GM21737 (cell line): ENCODE data around the gene PHF12.
A peak's percentile ranks its signal among the peaks of the same experiment; 100 is the strongest.

Source experiments
- ATAC-seq: cut with Tn5 transposase; IDR thresholded peaks from one replicate; pipeline ENCODE4 v1.9.1; 2021; ENCODE audit warnings: mild to moderate bottlenecking, moderate library complexity; ENCODE audit not compliant: unreplicated experiment

The PHF12 gene

GRCh38 chr17:28951428-28951990 lies at the start of gene PHF12:
TSS of gene PHF12 (minus strand) at chr17:28951518. CDS start at chr17:28950960, 558 bp downstream.
- ATAC-seq, result peak; percentile 55

- no peak for ATAC-seq
Measured at GRCh38 chr17:29000973-29001372, 49.7 kb upstream of the PHF12 start.

DNA sequence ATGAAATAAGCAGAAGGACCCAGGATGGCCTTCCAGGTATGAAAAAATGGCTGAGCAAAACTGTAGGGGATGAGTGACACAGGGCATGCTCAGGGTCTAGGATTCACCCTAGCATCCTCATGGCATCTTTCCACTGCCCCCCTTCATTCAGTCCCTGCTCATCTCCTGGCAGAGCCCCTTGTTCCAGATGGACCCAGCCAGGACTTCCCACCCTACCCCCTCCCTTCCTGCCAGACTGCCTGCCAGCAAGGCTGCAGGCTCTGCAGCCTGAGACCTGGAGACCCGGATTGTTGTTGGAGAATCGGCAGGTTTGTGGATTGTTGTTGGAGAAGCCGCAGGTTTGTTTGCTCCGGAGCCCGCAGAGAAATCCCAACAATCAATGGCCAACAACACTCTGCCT lies 47.9 kb upstream of the PHF12 start:
- ATAC-seq, result no peak

DNA sequence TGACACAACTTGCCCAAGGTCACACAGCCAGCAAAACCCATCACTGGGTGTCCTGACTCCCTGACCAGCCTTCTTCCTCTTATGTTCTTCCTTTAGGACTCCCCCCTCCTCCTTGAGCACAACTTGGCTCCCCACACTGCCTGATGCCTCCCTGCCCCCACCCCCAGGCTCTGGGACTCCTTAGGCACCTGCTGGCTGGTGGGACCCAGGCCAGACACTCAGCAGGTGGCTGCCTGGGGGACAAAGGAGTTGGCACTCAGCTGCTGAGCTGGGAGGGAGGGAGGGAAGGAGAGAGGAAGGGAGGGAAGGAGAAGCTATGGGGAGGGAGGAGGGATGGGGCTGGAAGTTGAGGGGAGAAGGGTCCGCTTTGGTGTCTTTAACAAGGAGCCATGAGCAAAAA lies 46.5 kb upstream of the PHF12 start:
- no peak for ATAC-seq

- ATAC-seq, result no peak
Measured at GRCh38 chr17:28996554-28997096, 45.3 kb upstream of the PHF12 start.

DNA sequence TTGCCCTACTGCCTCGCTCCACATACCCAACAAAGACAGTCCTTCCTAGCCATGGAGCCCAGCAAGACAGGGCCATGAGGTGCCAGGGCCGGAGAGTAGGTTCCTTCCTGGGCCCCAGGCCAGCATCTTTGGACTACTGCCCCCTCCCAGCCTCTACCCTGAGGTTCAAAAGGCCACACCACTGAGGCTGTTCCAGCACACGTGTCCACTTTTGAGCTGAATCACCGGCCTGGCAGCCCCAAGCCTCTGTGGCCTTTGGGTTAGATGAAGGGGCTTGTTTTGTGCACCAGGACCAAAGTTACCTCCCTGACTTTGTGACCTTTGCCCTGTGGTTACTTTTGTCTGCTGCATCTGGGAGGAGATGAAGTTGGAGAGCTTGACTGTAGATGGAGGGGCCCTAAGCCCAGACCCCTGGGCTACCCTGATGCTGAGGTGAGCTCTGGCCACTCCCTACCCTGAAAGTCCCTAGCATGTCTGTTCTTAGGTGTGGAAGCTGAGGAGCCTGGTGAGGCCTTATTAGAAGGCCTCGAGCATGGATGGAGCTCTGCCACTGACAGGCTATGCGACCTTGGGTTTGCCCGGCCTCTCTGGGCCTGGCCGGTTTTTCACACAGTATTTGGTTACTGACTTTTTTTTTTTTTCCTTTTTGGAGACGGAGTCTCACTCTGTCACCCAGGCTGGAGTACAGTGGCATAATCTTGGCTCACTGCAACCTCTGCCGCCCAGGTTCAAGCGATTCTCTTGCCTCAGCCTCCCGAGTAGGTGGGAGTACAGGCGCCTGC lies 42.5 kb upstream of the PHF12 start:
- no peak for ATAC-seq

DNA sequence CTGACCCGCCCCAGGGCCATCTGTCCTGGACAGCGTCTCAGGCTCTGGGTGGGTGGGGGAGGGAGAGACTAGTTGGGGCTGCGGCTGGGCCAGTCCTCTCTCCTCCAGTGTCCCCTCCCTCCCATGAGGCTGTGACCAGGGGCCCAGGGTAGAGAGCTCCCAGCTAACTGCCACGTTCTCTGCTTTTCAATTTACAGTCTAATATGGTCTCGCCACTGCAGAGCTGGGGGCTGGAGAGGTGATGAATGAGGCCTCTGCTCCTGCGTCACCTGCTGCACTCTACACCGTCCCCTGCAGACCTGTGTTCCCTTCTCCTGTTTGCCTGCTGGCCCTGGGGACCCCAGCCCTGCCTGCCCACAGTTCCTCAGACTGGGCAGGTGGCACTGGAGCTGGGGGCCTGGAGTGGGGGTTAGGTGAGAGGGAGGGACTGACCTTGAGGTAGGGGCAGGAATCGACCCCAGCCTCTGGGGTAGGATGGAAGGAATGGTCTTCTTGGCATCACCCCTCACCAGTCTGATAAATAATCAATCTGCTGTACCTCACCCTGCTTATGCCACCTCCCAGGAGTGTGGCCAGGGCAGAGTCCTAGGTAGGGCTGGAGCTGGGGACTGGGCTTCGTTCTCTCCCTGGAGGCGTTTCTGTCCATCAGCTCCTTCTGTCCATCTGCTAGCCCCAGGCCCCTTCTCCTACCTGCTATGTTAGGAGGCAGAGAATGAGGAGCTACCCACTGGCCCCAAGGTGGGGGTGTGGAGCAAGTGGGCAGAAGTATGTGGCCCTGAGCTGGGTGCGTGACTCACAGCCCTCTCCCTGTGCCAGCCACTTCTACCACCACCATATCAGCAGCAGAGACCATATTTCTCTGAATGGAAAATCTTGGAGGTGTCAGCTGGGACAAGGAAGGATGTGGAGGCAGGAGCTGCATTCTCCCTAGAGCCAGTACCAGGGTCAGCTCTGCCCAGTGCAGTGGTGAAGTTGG lies 41.6 kb upstream of the PHF12 start:
- no peak for ATAC-seq

DNA sequence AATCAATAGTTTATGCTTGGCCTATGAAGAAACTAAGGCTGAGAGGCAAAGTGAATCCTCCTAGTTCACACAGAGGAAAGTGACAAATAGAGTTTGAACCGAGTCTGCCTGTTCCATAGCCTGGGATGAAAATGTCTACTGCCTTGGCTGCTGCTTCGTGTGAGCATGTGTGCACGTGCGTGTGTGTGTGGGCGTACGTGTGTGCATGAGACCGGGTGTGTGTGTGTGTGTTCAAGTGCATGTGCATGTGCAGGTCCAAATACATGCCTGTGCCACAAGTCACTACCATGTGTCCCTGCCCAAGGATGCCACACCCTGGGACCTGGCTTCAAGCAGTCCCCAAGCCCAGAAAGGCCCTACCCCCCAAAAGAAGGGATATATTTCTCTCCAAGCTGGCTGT lies 40.9 kb upstream of the PHF12 start:
- no peak for ATAC-seq

DNA sequence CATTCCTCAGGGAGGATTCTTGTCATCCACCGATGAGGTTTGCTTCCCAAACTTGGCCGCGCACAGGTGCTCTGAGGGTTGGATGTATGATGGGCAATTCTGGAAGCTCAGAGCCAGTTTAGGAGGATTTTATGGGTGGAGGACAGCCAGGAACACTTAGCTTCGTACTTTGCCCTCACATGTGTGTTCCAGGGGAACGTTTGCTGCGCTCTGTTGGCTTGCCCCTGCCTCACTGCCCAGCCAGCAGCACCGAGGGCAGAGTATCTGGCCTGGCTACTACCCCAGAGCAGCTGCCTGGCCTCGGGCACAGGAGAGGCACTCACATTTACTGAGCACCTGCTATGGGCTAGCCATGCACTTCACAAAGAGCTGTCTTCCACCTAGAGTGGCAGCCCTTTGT lies 40.5 kb upstream of the PHF12 start:
- no peak for ATAC-seq

DNA sequence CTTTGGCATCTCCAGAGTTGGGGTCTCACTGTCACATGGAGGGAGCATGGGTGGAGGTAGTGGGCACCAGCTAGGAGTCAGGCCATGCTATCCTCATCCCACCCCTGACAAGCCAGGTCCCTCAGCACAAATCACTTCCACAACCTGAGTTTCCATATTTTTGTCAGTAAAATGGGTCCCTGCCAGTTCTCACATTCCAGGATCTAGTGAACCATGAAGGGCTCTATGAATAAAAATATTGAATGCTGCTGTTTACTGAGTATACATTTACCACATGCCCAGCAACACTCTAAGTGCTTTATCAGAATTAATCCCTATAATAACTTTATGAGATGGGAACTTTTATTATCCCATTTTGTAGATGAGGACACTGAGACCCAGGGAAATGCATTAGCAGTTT lies 37.7 kb upstream of the PHF12 start:
- ATAC-seq, result no peak

GRCh38 chr17:28988475-28988874 lies 37.2 kb upstream of the PHF12 start:
- ATAC-seq, result no peak

DNA sequence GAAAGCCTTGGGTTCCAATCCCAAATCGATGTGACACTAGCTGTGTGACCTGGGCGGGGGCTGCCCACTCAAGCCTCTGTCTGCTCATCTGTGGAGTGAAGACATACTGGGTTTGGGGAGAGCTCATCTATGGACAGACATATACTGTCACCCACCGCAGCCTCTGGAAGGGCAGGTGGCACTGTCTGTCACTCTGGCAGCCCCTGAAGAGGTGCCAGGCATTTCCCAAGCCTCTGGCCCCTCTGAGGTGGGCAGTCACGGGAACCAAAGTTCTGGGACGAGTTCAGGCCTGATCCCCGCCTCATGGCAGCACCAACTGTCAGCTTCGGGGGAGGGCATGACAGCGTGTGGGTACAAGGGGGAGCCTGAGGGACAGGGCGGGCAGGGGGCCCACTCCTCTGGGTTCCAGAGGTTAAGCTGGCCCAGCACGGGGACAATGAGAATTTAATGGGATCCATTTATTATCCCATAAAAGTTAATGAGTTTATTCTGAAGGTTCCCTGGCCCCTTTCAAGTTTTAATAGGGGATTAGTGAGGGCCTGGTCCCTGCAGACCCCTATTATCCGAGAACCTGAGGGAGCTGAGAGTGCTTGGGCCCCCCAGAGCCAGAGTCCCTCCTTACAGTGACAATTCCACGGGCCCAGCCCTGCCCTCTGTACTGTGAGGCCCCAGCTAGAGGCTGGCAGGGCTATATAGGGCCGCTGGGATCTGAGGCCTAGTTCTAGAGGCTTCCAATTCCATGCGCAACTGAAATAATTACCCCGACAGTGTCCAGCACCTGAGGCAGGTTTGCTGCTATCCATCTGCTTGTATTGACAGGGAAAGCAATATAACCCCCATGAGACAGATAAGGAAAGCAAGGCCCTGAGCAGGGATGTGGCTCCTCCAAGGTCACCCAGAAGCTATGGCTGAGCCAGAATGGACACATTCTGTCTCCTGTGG lies 35.7 kb upstream of the PHF12 start:
- ATAC-seq, result no peak

DNA sequence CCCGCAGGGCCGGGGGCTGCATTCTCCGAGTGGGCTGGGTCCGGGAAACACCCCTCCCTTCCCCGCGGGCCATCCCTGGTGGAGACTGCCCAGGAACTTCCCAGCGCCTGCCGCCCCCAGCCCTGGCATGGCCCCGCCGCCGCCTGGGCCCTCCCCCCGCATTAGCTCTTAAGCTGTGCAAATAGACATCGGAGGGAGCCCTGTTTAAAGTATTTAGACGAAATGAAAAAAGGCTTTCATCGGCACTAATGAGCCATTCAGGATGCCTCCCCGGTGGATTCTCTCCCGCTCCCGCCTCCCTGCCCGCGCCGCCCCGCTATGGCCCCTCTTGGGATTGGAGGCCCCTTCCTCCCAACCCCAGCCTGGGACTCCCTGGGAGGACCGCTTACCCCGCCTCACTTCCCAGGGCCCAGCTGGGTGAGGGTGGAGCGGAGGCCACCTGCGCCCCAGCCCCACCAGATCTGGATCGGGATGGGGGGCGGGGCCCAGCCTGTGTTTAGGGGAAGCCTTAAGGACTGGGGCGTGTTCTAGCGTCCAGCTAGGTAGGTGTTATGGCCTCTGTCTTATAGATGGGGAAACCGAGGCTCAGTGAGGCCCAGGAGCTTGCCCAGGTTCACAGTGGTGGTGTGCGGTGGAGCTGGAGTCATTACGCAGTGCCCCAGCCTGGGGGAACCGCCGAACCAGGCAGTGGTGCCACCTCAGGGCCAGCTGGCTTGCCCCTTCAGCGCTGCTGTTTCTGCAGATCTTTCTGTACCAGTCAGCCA lies 34.8 kb upstream of the PHF12 start:
- ATAC-seq, result no peak

- no peak for ATAC-seq
Measured at GRCh38 chr17:28983286-28984230, 32.2 kb upstream of the PHF12 start.

- ATAC-seq, result peak; percentile 68
Measured at GRCh38 chr17:28982131-28982793, 30.9 kb upstream of the PHF12 start.

GRCh38 chr17:28978356-28978964 lies 27.1 kb upstream of the PHF12 start:
- no peak for ATAC-seq

- ATAC-seq, result no peak
Measured at GRCh38 chr17:28977659-28978355, 26.5 kb upstream of the PHF12 start.
